Inferior parietal cortex (tissue), 1 donor: Measurements from ENCODE around the gene LIMCH1.
"Not testable (repeated sequence)": the region's sequence is repeated elsewhere in the genome, so short reads cannot be mapped to it uniquely, and the experiment has no call there.

Source experiments
- DNase-seq: peaks from one replicate; pipeline ENCODE4 v3.0.0-alpha.2; 2016; ENCODE audit errors: extremely low spot score

The LIMCH1 gene

GRCh38 chr4:41723286-41723685, 185.3 kb downstream of the LIMCH1 start:
- no peak for DNase-seq

- DNase-seq: no peak
These were observed 187.3 kb downstream of the LIMCH1 start for GRCh38 chr4:41725254-41725653.

GRCh38 chr4:41727861-41728572, 190.1 kb downstream of the LIMCH1 start:
- DNase-seq: no peak

- no peak for DNase-seq
These were observed 190.6 kb downstream of the LIMCH1 start for GRCh38 chr4:41728573-41728913.

GRCh38 chr4:41731569-41732126, 193.7 kb downstream of the LIMCH1 start:
- no peak for DNase-seq

GRCh38 chr4:41734371-41734770, 196.4 kb downstream of the LIMCH1 start:
- no peak for DNase-seq

GRCh38 chr4:41737491-41737890, 199.5 kb downstream of the LIMCH1 start:
- not testable (repeated sequence) for DNase-seq

GRCh38 chr4:41741354-41741753, 203.4 kb downstream of the LIMCH1 start:
- DNase-seq: no peak

- no peak for DNase-seq
These were observed 206.8 kb downstream of the LIMCH1 start for GRCh38 chr4:41744572-41745291.

GRCh38 chr4:41745292-41746024, 207.5 kb downstream of the LIMCH1 start:
- no peak for DNase-seq

- no peak for DNase-seq
These were observed 208.1 kb downstream of the LIMCH1 start for GRCh38 chr4:41746025-41746439.

GRCh38 chr4:41746440-41747229, 208.7 kb downstream of the LIMCH1 start:
- no peak for DNase-seq

GRCh38 chr4:41747230-41748055, 209.5 kb downstream of the LIMCH1 start:
- no peak for DNase-seq

GRCh38 chr4:41748074-41748570, 210.2 kb downstream of the LIMCH1 start:
- no peak for DNase-seq

GRCh38 chr4:41748571-41749475, 210.9 kb downstream of the LIMCH1 start, which contains the start of gene PHOX2B:
PHOX2B (minus strand) TSS chr4:41748725; CDS start chr4:41748610, 115 bp downstream.
- DNase-seq: no peak

GRCh38 chr4:41749631-41750039, 211.7 kb downstream of the LIMCH1 start:
- DNase-seq: no peak
